ENCODE results near the gene SRPX2.

The SRPX2 gene

DNA sequence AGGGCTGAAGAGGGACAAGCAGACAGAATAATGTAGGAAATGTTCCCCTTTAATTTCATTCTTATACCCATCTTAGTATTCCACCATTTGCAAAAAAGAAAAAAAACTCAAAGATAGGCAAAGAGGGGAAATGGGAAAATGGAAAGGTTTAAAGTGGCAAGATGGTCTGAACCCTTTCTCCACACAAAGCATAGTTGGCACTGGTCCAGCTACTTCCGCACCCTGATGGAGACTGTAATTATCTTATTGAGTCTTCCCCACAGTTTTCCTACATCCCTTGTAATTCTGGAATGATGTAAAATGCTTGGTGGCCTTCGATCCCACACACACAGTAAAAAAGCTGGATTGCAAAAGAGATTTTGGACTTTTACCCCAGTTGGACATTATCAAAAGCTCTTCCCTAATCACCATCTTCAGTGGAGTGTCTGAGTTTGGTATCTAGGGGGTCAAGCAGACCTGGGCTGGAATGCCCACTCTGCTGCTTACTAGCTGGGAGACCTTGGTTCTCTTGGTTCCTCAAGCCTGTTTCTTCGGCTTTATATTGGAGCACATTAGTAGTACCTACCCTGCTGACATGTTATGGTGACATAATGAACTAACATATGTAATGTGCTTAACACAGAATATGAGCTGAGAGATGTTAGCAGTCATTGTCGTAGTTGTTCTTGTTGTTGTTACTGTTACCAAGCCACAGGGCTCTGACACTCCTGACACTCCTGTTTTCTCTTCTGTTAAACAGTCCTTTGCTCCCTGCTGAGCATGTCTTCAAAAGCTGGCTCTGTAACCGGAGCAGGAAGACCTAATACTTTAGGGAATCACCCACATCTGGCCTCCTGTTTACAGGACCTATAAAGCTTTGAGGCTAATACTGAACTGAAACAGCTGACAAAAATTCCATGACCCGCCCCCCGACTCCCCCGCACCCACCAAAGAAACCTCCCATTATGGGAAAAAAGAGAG is 4.7 kb downstream of the SRPX2 start:
- DNase-seq (ENCODE audit: low read depth, low spot score): no peak

DNA sequence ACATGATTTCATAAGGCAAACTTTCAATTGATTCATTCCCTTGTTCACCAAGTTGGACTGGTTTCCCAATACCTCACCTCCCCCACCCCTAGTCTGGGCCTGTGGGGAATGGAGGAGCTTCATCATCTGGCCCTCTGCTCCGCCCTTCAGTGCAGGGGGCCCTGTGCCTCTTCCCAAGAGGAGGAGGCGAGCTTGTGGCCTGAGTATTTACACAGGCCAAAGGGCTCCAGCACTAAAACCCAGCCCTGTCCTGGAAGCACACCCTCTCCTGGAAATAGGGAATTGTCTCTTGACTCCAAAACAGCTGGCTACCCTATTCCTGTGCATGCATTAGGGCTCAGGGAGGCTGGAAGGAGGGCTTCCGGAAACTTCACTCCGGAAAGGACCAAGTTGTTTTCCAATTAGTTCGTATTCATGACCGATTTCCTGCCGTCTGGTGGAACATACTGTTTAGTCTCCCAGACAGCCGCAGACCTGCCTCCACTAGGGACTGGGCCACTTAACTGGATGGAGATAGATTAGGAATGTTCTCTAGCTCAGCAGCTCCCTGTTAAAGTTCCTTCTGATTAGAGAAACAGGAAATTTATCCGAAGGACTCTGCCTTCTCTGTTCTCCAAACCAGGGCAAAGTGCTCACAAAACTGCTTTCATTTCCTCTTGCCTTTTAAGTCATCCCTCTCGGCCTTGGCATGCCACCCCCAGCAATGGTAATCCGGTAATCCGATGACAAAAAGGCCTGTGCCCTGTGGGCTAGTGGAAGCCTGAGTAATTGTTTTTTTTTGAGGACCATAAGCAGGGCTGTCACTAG is 5.8 kb downstream of the SRPX2 start:
- no peak overlapping the region for H3K4me3 ChIP-seq (ENCODE audit: low read length)
- no peak for DNase-seq (ENCODE audit: low read depth, low spot score)

More for the DNA sequence above, 4.7 kb downstream of the SRPX2 start:
- no peak overlapping the region for H3K4me3 ChIP-seq (ENCODE audit: low read length)

DNA sequence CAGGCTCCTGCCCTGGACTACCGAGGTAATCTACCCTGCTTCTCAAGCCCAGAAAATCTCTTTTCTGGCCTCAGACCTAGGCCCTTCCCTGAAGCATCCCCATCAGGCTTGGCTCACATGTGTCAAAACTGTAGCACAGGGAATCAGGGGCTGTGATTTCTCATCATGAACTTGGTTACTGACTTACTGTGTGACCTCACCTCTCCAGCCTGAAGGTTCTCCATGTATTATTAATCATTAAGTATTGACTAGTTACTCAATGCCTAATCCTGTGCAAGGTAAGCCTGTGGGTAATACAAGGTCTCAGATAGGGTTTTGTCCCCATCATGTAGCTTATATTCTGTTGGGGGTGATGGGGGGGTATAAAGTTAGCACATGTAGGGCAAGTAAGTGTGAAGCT is 6.8 kb downstream of the SRPX2 start:
- H3K4me3 ChIP-seq (ENCODE audit: low read length): no peak overlapping the region
- DNase-seq (ENCODE audit: low read depth, low spot score): no peak

DNA sequence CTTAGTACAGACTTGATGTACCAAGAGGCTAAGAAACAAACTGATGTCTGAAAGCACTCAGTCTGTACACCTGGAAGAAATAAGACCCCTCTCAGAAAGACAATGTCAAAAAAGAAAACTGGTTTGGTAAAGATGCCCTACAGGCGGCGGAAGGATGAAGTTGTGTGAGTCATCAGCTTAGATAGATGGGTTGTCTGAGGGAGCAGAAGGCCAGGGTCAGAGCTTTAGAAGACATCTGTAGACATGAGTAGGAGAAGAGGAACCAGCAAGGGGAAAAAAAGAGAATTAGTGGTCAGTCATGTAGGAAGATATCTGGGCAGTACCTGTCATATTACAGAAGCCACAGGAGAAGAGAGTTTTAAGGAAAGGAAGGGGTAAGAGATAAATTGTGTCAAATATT is 8.3 kb downstream of the SRPX2 start:
- no peak for DNase-seq (ENCODE audit: low read depth, low spot score)
- no peak overlapping the region for H3K4me3 ChIP-seq (ENCODE audit: low read length)

DNA sequence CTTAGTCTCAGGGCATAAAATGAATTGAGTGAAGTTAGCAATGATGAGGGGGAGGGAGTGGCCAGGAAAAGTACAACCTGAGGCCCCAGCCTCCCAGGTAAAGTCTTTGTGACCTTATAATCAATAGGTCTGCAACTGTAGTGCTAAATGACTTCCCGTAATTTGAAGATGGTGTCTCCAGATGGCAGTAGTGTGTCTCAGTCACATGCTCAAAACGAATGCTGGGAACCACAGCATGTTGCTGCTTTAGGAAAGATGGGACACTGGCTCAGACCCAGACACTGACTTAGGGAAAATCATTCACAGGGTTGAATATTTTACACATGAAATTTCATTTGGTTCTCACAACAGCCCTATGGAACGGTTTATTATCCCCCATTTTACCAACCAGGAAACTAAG is 10.3 kb downstream of the SRPX2 start:
- H3K4me3 ChIP-seq (ENCODE audit: low read length): no peak overlapping the region
- DNase-seq (ENCODE audit: low read depth, low spot score): no peak

DNA sequence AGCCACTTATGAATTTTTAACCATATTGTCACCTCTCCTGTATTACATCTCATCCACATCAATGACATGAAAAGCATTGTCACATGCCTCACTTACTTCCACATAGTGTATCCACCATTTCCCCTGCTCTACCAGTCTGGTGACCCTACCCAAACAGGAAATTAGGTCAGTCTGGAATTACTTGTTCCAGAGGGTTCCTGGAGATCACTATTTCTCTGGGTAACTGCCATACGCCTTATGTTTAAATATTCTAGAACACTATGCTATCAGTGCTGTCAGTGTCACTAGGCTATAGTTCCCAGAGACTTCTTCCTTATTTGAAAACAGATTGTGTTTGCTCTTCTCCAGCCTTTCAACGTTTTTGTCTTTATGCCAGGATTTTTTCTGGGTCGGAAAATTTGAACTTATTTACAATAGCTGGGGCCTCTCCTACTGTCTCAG is 15.0 kb downstream of the SRPX2 start:
- DNase-seq (ENCODE audit: low read depth, low spot score): no peak
- no peak overlapping the region for H3K4me3 ChIP-seq (ENCODE audit: low read length)

DNA sequence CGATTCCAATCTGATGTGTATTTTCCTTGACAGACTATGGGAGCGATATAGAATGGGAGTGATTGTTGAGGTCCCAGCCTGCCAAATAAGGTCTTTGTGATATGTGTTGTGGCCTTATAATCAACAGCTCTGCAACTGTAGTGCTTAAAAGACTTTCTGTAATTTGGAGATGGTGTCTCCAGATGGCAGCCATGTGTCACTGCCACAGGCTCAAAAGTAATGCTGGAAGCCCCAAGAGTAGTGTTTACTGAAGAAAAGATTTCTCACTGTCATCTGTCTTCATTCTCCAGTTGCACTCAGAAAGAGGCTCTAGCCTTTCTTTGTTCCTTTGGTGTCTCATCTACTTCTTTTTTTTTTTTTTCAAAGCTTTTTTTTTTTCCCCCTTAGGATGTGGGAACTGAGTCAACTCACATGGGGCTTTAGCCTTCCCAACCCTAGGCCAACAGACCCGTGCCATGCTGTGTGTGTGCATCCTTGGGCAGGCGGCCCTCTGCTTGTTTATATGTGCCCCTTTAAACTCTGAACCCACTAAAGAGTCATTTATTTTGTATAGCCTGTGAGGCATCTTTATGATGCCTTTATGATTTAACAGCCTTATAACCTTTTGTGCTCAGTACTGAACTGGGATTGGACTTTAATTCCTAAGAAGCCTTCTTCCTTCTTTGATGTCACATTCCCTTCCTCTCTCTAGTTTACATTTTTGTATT is 15.6 kb downstream of the SRPX2 start:
- DNase-seq (ENCODE audit: low read depth, low spot score): no peak
- no peak overlapping the region for H3K4me3 ChIP-seq (ENCODE audit: low read length)

DNA sequence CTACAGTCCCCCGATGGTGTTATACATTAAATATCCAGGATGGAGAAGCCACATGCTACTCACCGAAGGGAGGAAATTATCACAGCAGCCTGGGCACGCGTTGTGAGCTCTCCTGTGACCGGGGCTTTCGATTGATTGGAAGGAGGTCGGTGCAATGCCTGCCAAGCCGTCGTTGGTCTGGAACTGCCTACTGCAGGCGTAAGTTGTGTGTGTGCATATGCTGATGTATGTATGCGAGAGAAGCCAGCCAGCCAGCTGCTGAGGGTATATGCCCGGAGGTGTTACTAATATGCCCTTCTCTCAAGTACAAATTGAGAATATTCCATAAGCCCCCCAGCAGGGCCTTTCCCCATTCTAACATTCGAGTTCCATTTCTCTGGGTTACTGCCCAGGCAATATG is 18.2 kb downstream of the SRPX2 start:
- H3K4me3 ChIP-seq (ENCODE audit: low read length): no peak overlapping the region
- no peak for DNase-seq (ENCODE audit: low read depth, low spot score)

DNA sequence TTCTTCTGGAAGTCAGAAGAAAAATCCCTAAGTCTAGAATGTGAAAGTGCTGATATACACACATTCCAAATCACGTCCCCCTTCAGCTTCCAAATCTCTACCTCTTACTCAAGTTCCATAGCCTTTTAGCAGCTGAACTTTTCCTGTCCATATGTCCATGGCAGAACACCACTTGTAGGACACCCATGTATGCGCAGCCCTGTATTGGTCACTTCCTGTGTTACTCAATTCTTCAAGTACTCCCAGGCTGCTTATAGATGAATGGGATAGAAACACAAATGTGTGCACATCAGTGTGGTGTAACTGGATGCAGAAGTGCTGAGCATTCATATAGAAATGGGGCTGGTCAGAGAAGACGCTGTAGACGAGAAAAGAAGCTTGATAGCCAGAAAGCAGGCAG is 18.8 kb downstream of the SRPX2 start:
- no peak for DNase-seq (ENCODE audit: low read depth, low spot score)
- H3K4me3 ChIP-seq (ENCODE audit: low read length): no peak overlapping the region

DNA sequence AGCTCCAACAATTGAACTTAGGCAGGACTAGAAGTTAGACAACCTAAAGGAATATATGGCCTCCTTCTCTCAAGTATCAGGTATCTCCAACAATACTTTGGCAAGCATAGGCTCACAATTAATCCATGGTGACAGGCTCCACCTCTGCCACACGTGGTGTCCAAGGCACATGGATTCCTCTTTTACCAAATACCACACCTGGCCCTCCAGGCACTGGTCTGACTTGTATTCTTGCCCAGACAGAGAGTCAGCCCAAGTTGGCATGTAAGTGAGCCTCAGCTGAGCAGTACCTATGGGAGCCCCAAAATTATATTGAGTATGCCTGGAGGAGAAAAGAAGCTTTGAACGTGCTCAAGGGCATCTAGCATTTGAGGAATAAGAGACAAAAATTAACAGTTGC is 19.6 kb downstream of the SRPX2 start:
- DNase-seq (ENCODE audit: low read depth, low spot score): no peak
- H3K4me3 ChIP-seq (ENCODE audit: low read length): no peak overlapping the region

DNA sequence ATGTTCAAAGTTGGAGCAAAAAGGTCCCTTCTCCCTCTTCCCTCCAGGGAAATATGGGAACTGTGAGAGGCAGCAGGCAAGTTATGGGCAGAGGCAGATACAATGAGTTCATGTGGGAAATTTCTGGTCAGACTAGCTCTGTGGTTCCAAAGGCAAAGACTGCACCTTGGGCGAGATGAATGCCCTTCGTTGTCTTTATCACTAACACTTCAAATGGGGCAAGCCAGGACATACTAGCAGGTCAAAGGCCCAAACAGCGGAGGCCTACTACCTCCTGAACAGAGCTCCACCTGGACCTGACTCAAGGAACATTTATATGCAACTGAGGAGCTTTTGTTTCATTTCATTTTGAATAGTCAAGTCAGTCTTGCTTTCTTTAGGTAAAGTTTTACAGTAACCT is 29.0 kb downstream of the SRPX2 start:
- no peak for DNase-seq (ENCODE audit: low read depth, low spot score)
- H3K4me3 ChIP-seq (ENCODE audit: low read length): no peak overlapping the region

DNA sequence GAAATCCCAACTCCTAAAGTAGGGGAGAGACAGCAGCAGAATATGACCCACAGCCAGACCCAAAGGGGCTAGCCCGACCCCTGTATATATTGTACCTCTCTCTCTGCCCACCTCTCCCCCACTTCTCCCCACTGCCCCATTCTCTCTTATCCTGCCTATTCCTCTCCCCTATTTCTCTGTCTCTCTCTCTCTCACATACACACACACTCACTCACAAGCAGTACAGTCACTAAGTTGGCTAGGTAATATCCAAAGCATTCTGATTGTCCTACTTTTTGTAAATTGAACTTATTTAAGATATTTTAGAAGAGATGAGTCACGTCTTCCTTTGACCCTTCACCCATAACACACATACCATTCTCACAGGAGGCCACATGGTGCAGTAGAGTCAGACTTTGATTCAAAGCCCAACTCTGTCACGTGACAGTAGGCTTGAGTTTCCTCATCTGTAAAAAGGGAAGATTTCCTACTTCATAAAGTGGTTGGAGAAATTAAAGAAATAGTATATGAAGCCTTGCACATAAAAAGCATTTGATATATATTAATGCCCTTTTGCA is 29.5 kb downstream of the SRPX2 start:
- H3K4me3 ChIP-seq (ENCODE audit: low read length): no peak overlapping the region
- DNase-seq (ENCODE audit: low read depth, low spot score): no peak

DNA sequence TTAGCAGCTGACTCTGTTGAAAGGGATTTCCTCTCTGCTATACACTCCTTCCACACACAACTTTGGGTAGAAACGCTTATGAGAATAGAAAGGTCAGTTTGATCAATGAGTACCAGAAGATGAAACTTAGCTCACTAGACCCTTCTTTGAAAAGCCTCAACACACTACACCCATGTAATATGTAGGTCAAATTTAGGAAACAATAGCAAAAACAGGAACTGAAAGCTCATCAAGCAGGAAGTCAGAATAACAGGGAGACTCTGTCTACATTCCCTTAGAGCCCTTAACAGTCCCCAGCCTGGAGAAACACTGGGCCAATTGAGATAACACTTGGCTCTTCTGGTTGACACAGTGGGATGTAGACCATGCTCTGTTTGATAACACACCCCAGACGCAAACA is 30.7 kb downstream of the SRPX2 start:
- no peak overlapping the region for H3K4me3 ChIP-seq (ENCODE audit: low read length)
- DNase-seq (ENCODE audit: low read depth, low spot score): no peak

DNA sequence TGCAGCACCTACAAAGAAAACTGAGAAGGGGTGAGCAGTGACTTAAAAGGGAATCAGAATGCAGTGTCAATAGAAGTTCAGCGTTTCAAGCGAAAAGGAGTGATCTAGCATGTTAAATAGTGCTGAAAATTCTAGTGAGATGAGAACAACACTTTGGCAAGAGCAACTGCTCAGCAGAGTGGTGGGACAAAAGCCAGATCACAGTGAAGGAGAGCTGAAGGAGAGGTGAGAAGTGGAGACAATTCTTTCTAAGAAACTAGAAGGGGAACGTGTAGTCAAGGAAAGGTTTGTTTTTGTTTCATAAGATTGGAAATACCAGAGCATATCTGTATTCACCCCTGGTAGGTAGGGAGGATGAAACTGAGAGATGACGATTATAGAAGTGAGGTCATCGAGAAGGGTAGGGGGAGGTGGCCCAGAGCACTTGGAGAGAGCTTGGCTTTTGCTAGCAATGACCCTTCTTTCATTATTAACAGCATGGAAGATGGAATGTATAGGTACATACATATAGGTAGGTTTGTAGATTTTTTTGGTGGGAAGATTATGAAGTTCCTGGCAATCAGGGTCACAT is 33.7 kb downstream of the SRPX2 start:
- DNase-seq (ENCODE audit: low read depth, low spot score): no peak
- H3K4me3 ChIP-seq (ENCODE audit: low read length): no peak overlapping the region

DNA sequence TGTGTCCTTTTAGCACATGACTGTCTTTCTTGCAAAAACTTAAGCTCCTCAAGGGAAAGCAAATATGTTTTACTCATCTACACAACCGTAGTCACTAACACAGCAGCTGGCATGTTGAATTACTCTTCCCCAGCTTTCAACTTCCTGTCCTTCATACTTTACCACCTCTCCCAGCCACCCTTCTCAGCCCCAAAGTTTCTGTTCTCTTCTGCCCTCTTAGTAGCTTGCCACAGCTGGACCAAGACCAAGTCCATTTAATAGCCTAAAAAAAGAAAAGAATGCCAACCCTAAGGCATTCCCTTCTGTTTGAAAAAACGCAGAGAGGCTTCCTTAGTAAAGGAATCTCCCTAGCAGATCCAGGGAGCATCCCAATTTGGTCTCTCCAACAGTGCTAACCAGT is 36.8 kb downstream of the SRPX2 start:
- H3K4me3 ChIP-seq (ENCODE audit: low read length): no peak overlapping the region
- DNase-seq (ENCODE audit: low read depth, low spot score): no peak

DNA sequence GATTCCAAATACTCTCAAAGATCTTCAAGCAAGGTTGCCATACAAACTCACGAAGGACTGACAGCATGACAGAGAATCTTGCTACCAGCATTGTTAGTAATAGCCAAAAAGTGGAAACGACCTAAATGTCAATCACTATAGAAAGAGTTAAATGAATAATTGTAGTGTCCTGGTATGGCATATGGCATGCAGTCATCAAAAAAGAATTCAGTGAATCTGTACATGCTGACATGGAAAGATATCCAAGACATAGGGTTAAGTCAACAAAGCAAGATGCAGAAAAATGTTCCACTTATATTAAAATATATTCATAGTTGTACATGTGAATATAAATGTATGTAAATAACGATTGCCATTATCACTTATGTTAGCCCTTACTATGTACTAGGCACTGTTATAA is 37.6 kb downstream of the SRPX2 start:
- no peak for DNase-seq (ENCODE audit: low read depth, low spot score)
- H3K4me3 ChIP-seq (ENCODE audit: low read length): no peak overlapping the region

DNA sequence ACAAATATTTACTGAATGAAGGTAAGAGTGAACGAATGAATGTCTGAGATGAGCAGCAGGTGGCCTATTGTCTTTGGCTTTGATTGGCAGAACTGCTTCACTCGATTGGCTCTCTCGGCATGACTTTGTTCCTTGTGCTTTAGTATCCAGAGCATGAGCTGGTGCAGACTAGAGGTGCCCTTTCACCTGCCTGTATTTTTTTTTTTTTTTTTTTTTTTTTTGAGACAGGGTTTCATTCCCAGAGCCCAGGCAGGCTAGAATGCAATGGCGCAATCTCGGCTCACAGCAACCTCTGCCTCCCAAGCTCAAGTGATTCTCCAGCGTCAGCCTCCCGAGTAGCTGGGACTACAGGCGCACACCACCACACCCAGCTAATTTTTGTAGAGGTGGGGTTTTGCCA is 38.9 kb downstream of the SRPX2 start:
- no peak for DNase-seq (ENCODE audit: low read depth, low spot score)
- H3K4me3 ChIP-seq (ENCODE audit: low read length): no peak overlapping the region

DNA sequence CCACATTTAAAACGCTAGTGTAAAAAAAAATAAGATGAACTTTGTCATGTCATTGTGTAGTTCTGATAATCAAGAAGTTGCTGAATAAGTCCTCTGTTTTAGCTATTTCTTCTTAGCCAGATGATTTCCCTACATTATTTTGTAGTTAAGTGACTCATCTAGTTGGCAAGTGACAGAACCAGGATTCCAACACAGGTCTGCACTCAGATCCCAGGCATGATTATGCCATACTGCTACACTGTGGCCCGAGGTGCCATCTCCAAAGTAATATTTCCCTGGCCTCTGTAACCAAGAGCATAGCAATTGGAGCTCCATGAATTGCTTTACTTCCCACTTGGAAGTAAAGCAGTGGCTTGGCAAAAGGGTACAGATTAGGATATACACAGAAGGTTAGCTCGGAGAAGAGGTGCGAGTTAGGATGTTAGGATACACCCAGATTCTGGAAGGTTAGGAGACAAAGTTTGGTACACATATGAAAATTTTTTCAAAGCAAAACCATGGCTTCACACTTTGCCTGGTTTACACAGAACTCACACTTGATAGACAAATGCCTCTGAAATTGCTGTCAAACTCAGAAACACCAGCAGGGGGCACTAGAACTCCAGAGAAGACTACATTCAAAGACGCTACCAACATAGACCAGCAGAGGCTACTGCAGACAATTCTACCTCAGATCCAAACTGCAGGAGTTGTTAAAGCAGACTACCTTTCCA is 41.4 kb downstream of the SRPX2 start:
- peak; percentile 67 for DNase-seq (ENCODE audit: low read depth, low spot score)
- H3K4me3 ChIP-seq (ENCODE audit: low read length): no peak overlapping the region

DNA sequence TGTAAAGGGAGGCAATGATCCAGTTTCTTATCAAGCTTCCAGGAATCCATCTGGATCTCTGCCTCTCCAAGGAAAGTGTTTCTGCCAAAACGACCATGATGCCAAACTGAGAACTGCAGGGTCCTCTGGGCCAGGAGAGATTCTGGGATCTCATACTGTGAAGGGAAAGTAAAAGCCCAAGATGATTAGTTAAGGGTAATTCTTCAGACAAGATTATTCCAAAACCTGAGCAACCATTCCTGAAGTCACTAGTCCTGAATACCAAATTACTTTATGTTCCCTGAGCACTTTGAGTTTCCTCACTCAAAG is 42.0 kb downstream of the SRPX2 start:
- H3K4me3 ChIP-seq (ENCODE audit: low read length): no peak overlapping the region
- no peak for DNase-seq (ENCODE audit: low read depth, low spot score)
